HG02763 (cell line): ENCODE results near the gene PLA2G2D.
"Not testable (repeated sequence)": the region's sequence is repeated elsewhere in the genome, so short reads cannot be mapped to it uniquely, and the experiment has no call there.

Source experiments
- ATAC-seq: cut with Tn5 transposase; IDR thresholded peaks from one replicate; pipeline ENCODE4 v1.9.1; 2021; ENCODE audit warnings: mild to moderate bottlenecking, moderate library complexity; ENCODE audit not compliant: unreplicated experiment

Gene PLA2G2D

GRCh38 chr1:20143734-20144565, 24.6 kb upstream of the PLA2G2D start:
- ATAC-seq, result no peak

GRCh38 chr1:20143318-20143717, 24.0 kb upstream of the PLA2G2D start:
- no peak for ATAC-seq

- ATAC-seq, result no peak
Observed at GRCh38 chr1:20142001-20142710, 22.8 kb upstream of the PLA2G2D start.

- no peak for ATAC-seq
Observed at GRCh38 chr1:20141466-20141865, 22.1 kb upstream of the PLA2G2D start.

GRCh38 chr1:20141001-20141400, 21.7 kb upstream of the PLA2G2D start:
- ATAC-seq, result no peak

DNA sequence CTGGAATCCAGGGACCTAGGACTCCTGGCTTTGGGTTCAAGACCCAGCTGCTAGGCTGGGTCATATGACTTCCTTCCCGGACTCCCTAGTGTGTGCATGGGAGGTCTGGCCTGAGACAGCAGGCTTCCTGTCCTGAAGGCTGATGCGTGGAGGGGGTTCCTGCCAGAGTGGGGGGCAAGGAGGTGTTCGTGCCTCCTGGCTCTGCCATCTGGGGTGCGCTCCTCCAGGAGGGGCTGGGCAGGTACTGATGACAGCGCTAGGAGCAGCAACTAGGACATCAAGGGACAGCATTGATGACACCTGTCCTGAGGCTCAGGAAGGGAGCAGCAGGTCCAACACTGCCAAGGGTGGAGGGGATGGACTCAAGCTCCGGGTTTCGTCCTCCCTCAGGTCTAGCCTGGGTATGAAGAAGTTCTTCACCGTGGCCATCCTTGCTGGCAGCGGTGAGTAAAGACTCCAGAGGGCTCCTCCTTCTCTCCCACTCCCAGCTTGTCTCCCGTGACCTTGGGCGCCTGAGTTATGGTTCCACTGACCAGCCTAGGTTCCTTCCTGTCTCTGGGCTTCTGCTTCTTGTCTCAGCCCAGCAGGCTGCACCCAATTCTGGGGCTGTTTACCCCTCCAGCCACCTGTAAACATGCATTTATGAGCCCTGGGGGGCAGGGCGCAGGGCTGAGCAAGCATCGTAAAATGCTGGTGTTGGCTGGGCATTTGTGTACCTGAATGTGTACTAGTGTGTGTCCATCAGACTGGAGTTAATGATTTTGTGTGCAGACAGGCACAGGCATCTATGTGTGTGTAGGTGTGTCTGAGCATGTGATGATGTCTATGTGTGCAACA, 20.7 kb upstream of the PLA2G2D start:
- no peak for ATAC-seq

DNA sequence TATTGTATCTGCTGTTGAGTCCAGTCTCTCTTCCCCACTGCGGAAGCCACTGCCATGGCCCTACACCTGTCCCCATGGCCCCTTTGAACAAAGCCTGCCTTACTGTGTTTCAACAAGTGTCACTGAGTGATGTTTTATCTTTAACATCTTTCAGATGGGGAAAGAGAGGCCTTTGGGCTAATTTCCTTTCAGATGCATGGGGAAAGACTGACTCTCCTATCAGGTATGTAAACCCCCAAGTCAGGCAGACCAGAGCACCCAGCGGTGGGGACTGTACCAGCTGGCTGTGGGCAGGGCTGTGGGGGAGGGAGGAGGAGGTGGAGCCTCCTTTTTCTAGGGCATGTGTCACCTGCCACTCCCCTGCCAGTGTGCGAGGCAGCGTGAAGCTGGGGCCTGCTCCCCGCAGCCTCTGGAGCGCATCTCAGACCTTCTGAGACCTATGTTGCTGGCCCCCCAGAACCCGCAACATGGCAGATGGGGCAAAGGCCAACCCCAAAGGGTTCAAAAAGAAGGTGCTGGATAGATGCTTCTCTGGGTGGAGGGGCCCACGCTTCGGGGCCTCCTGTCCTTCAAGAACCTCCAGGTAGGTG, 19.7 kb upstream of the PLA2G2D start, which contains the start of gene PLA2G2F:
Gene PLA2G2F, plus strand, starts transcription at position 363 of the 590 bp plus-strand sequence. Its CDS starts 105 bp downstream, at position 468.
- ATAC-seq, result no peak

GRCh38 chr1:20138346-20138745, 19.0 kb upstream of the PLA2G2D start:
- ATAC-seq, result no peak

- no peak for ATAC-seq
Observed at GRCh38 chr1:20137604-20138003, 18.3 kb upstream of the PLA2G2D start.

DNA sequence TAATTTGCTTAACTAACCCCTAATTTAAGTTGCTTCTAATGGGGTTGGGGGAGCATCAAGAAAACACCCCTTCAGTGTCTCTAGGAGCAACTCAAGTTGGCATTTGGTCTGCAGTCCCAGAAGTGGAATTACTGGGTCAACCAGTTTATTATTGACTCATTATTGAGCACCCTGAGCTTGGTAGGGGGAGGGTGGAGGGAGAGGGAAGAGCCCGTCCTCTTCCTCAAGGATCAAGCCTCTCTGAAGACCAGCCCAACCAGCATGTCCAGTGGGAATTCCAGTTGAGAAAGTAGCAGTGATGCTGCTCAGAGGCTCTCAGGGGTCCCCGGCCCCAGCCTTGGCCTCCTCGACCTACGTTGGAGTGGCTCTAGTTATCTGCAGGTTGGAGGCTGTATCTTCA, 17.7 kb upstream of the PLA2G2D start:
- no peak for ATAC-seq

DNA sequence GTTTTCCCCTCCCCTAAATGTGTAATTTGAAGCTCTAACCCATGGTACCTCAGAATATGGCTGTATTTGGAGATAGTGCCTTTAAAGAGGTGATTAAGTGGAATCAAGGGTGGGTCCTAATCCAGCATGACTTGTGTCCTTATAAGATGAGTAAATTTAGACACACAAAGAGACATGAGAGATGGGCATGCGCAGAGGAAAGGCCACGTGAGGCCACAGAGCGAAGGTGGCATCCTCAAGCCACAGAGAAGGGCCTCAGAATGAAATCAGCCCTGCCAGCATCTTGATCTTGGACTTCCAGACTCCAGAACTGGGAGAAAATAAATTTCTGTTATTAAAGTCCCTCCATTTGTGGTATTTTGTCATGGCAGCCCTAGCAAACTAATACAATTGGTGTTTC, 16.9 kb upstream of the PLA2G2D start:
- no peak for ATAC-seq

GRCh38 chr1:20134995-20135394, 15.7 kb upstream of the PLA2G2D start:
- no peak for ATAC-seq

GRCh38 chr1:20130518-20130917, 11.2 kb upstream of the PLA2G2D start:
- not testable (repeated sequence) for ATAC-seq

DNA sequence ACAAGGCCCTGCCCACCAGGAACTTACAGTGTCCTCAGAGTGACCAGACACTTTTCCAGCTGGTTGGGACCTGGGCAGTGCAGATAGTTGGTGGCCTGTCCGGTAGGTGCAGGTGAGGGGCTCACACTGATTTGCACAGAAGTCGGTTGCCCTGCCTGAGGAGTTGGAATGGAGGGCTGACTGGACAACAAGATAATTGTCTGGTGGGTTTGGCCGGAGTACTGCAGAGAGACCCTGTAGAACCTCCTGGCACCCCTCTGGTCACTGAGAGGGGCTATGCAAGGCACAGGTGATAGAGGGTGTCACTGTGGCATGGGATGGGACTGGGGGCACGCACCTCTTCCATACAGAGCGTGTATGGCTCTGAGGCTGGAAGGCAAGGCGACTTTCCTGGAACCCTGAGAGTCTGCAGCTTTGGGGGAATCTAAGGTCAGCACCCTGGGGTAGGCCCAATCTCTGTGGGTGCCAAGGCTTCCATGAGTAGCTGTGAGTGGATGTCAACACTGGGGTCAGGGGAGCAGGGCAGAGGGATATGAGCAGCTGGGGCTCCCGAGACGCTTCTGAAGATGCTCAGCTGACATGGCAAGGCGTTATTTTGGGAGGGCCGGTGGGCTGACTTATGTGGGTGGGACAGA, 7.6 kb upstream of the PLA2G2D start:
- no peak for ATAC-seq

GRCh38 chr1:20126041-20126805, 6.9 kb upstream of the PLA2G2D start:
- ATAC-seq, result no peak

DNA sequence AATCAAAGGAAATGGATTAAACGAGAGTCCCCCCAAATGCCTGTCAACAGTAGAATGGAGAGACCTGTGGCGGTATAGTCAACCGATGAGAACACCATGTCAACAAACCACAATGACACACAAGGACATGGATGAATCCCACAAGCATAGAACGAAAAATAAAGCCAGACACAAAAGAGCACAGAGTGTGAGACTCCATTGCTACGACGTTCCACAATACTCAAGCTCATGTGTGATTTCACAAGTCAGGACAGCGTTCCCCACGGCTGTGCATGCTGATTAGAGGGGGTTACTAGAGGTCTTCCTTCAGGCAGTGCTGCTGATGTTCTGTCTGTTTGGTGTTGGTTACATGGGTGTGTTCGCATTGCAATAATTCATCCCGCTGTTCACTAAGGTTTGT, 5.8 kb upstream of the PLA2G2D start:
- no peak for ATAC-seq

GRCh38 chr1:20124456-20125057, 5.2 kb upstream of the PLA2G2D start:
- no peak for ATAC-seq

GRCh38 chr1:20123722-20124455, 4.6 kb upstream of the PLA2G2D start:
- no peak for ATAC-seq

- no peak for ATAC-seq
Observed at GRCh38 chr1:20120796-20121195, 1.5 kb upstream of the PLA2G2D start.
